Thoracic aorta (tissue), 2 donors: ENCODE measurements around the gene PGAP3. TPM values are rescaled to one million over a fixed set of nuclear protein-coding genes. Genes with fewer than 3 reads are reported as not detected.
"Not testable (repeated sequence)": the region's sequence is repeated elsewhere in the genome, so short reads cannot be mapped to it uniquely, and the experiment has no call there.

ENCODE experiments used
- ATAC-seq: fragments of 150-250 bp; one replicate; pipeline ENCODE4 v1.8.0; 2017; ENCODE audit warnings: low read depth; ENCODE audit not compliant: insufficient number of reproducible peaks, low FRiP score
- DNase-seq: peaks from one replicate; pipeline ENCODE4 v3.0.0-alpha.2; 2020; ENCODE audit warnings: low spot score
- H3K27ac ChIP-seq, 2 donors: fragments of 200-600 bp; sonication (generic); 1 replicate in 1 of 2; 2 replicates in 1 of 2; pipeline ENCODE4 v1.5.1; 2016; ENCODE audit warnings: mild to moderate bottlenecking in 2 of 2, moderate library complexity in 2 of 2
- H3K27me3 ChIP-seq: fragments of 200-600 bp; sonication (generic); replicated peaks from 2 replicates; pipeline ENCODE4 v1.6.0; 2016; ENCODE audit warnings: mild to moderate bottlenecking; ENCODE audit not compliant: insufficient read depth
- H3K36me3 ChIP-seq: fragments of 200-600 bp; sonication (generic); one replicate; pipeline ENCODE4 v1.5.1; 2016
- H3K4me1 ChIP-seq, 2 donors: fragments of 200-600 bp; sonication (generic); 1 replicate in 1 of 2; 2 replicates in 1 of 2; pipeline versions ENCODE4 v1.5.1 to v1.6.0; 2016; ENCODE audit warnings: low read depth in 2 of 2, mild to moderate bottlenecking in 1 of 2; ENCODE audit not compliant: control insufficient read depth in 1 of 2
- H3K4me3 ChIP-seq: fragments of 200-600 bp; sonication (generic); 2 replicates; pipeline ENCODE4 v1.5.1; 2016; ENCODE audit warnings: mild to moderate bottlenecking
- H3K9me3 ChIP-seq: fragments of 200-600 bp; sonication (generic); 2 replicates; pipeline ENCODE4 v1.5.1; 2016
- CTCF ChIP-seq: fragments of 200-600 bp; sonication (generic); IDR thresholded peaks from one replicate; pipeline ENCODE4 v1.5.1; 2019; ENCODE audit warnings: antibody characterized with exemption
- total RNA-seq, 2 donors: library from RNA; depleted of rRNA; stranded (reverse); fragments of >200 nt; gene quantifications; one replicate each; pipeline versions ENCODE4 v1.1.0 to v1.2.3, GENCODE V29; 2016

The PGAP3 gene
- total RNA-seq, 2 donors from 2014 or later: 19.9 to 27.2 TPM

- H3K4me3 ChIP-seq: peak within 1 kb of the TSS; percentile 96
- TF ChIP-seq CTCF: peak; percentile 88
- H3K9me3 ChIP-seq: no peaks in the 10 kb centered on the region
- no peaks in the 10 kb centered on the region for H3K27me3 ChIP-seq
- H3K27ac ChIP-seq: peak within 1 kb of the TSS; percentile 83 to 89
- ATAC-seq (peak; percentile 93), DNase-seq (peak; percentile 64)
- peaks cover 6 to 13% of the 10 kb centered on the region in 2 donors for H3K4me1 ChIP-seq
- peaks cover 17% of the 10 kb centered on the region for H3K36me3 ChIP-seq
Measured at GRCh38 chr17:39730095-39730921, 42.5 kb upstream of the PGAP3 start, which contains the start of gene MIEN1. Gene MIEN1, minus strand, starts transcription at chr17:39730532. Its CDS starts 37 bp downstream, at chr17:39730495.

- ATAC-seq (no peak), DNase-seq (no peak)
- Histone ChIP-seq H3K36me3 (peaks cover 23% of the 10 kb centered on the region), H3K4me1 (peaks cover 6 to 13% of the 10 kb centered on the region in 2 donors), H3K9me3 (no peaks in the 10 kb centered on the region), H3K27ac (peak overlapping the region; percentile 83 to 89), H3K4me3 (peak overlapping the region; percentile 96), H3K27me3 (no peaks in the 10 kb centered on the region)
- TF ChIP-seq CTCF: no peak
Measured at GRCh38 chr17:39729280-39729851, 41.5 kb upstream of the PGAP3 start.

GRCh38 chr17:39727556-39727955, 39.7 kb upstream of the PGAP3 start:
- no peaks in the 10 kb centered on the region for H3K27me3 ChIP-seq
- no peak for TF ChIP-seq CTCF
- H3K36me3 ChIP-seq: peaks cover 23% of the 10 kb centered on the region
- H3K4me3 ChIP-seq: no peak overlapping the region
- DNase-seq: no peak
- H3K9me3 ChIP-seq: no peaks in the 10 kb centered on the region
- no peak for ATAC-seq
- H3K4me1 ChIP-seq: peaks cover 6 to 13% of the 10 kb centered on the region in 2 donors
- H3K27ac ChIP-seq: no peak overlapping the region

- Histone ChIP-seq H3K4me3 (no peak overlapping the region), H3K9me3 (no peaks in the 10 kb centered on the region), H3K27ac (no peak overlapping the region), H3K27me3 (no peaks in the 10 kb centered on the region), H3K4me1 (peaks cover 6 to 13% of the 10 kb centered on the region in 2 donors), H3K36me3 (peaks cover 31% of the 10 kb centered on the region)
- DNase-seq (no peak), ATAC-seq (no peak)
- no peak for TF ChIP-seq CTCF
Measured at GRCh38 chr17:39726617-39727016, 38.8 kb upstream of the PGAP3 start.

- not testable (repeated sequence) for ATAC-seq
- H3K36me3 ChIP-seq: peaks cover 31% of the 10 kb centered on the region
Measured at GRCh38 chr17:39725923-39726322, 38.1 kb upstream of the PGAP3 start.

More at GRCh38 chr17:39725923-39726322, 38.1 kb upstream of the PGAP3 start:
- not testable (repeated sequence) for H3K4me3 ChIP-seq, H3K27ac ChIP-seq, H3K9me3 ChIP-seq, DNase-seq, H3K27me3 ChIP-seq
- peaks cover 6 to 13% of the 10 kb centered on the region in 2 donors for H3K4me1 ChIP-seq
